HG03342 (cell line): ENCODE results near the gene CTAG1B.
"Not testable (repeated sequence)": the region's sequence is repeated elsewhere in the genome, so short reads cannot be mapped to it uniquely, and the experiment has no call there.

Source experiments
- ATAC-seq: cut with Tn5 transposase; IDR thresholded peaks from one replicate; pipeline ENCODE4 v1.9.1; 2021; ENCODE audit warnings: mild to moderate bottlenecking, moderate library complexity; ENCODE audit not compliant: unreplicated experiment

The CTAG1B gene

GRCh38 chrX:154590415-154590814 is 28.7 kb downstream of the CTAG1B start:
- not testable (repeated sequence) for ATAC-seq

GRCh38 chrX:154584585-154585183 is 34.4 kb downstream of the CTAG1B start, which contains the start of gene CTAG1A:
Gene CTAG1A (plus strand): TSS chrX:154585133. CDS start chrX:154585207, 74 bp downstream.
- not testable (repeated sequence) for ATAC-seq

- not testable (repeated sequence) for ATAC-seq
Observed at GRCh38 chrX:154582994-154583393, 36.1 kb downstream of the CTAG1B start.

GRCh38 chrX:154575076-154575475 is 44.0 kb downstream of the CTAG1B start:
- ATAC-seq: not testable (repeated sequence)

- ATAC-seq: not testable (repeated sequence)
Observed at GRCh38 chrX:154573061-154573460, 46.0 kb downstream of the CTAG1B start.

- ATAC-seq: not testable (repeated sequence)
Observed at GRCh38 chrX:154570361-154570760, 48.7 kb downstream of the CTAG1B start.
